ENCODE measurements around the gene RAI2. TPM values are rescaled to one million over a fixed set of nuclear protein-coding genes. Genes with fewer than 3 reads are reported as not detected.

Gene RAI2
- total RNA-seq, 1 donor from 2014 or later = 1.8 TPM

DNA sequence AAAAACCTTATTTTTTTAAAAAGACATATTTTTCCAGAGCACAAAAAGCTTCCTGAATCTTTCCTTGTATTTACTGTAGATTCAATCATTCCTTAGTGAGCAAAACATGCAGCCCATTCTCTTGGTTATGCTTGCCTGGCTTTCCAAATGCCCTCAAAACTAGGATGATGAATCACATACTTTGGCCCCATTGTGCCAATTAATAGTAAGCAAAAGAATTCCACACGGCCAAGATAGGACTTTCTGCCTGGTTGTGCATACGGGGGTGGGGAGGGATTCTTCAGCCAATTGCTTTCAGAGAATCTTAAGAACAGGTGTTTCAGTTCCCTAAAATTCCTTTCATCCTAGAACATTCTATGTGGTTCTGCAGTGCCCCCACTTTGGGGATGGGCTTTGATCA lies 7.0 kb downstream of the RAI2 start:
- Mint-ChIP-seq H3K27ac (no peak overlapping the region), H3K36me3 (no peaks in the 10 kb centered on the region), H3K9me3 (peaks cover 11% of the 10 kb centered on the region), H3K27me3 (ENCODE audit: low read depth) (peaks cover 74% of the 10 kb centered on the region), H3K4me1 (peaks cover under 1% of the 10 kb centered on the region), H3K4me3 (no peak overlapping the region)
- TF ChIP-seq, protein P1, sequence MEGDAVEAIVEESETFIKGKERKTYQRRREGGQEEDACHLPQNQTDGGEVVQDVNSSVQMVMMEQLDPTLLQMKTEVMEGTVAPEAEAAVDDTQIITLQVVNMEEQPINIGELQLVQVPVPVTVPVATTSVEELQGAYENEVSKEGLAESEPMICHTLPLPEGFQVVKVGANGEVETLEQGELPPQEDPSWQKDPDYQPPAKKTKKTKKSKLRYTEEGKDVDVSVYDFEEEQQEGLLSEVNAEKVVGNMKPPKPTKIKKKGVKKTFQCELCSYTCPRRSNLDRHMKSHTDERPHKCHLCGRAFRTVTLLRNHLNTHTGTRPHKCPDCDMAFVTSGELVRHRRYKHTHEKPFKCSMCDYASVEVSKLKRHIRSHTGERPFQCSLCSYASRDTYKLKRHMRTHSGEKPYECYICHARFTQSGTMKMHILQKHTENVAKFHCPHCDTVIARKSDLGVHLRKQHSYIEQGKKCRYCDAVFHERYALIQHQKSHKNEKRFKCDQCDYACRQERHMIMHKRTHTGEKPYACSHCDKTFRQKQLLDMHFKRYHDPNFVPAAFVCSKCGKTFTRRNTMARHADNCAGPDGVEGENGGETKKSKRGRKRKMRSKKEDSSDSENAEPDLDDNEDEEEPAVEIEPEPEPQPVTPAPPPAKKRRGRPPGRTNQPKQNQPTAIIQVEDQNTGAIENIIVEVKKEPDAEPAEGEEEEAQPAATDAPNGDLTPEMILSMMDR (IDR thresholded peaks at IDR 0.05; ENCODE audit: unreplicated experiment) = no peak
- DNase-seq (ENCODE audit: low spot score in 2 of 2, unreplicated experiment in 2 of 2) = no peak

GRCh38 chrX:17851874-17852273 lies 9.2 kb downstream of the RAI2 start:
- peaks cover 56% of the 10 kb centered on the region for H3K27me3 Mint-ChIP-seq (ENCODE audit: low read depth)
- H3K36me3 Mint-ChIP-seq = no peaks in the 10 kb centered on the region
- peaks cover 21% of the 10 kb centered on the region for H3K9me3 Mint-ChIP-seq
- no peak overlapping the region for H3K27ac Mint-ChIP-seq
- no peaks in the 10 kb centered on the region for H3K4me1 Mint-ChIP-seq
- no peak overlapping the region for H3K4me3 Mint-ChIP-seq
- no peak for DNase-seq (ENCODE audit: low spot score in 2 of 2, unreplicated experiment in 2 of 2)
- TF ChIP-seq, protein P1 (IDR thresholded peaks at IDR 0.05; ENCODE audit: unreplicated experiment) = no peak

GRCh38 chrX:17848545-17849265 lies 12.4 kb downstream of the RAI2 start:
- TF ChIP-seq, protein P1 (IDR thresholded peaks at IDR 0.05; ENCODE audit: unreplicated experiment) = no peak
- H3K9me3 Mint-ChIP-seq = peaks cover 27% of the 10 kb centered on the region
- no peaks in the 10 kb centered on the region for H3K36me3 Mint-ChIP-seq
- no peak for DNase-seq (ENCODE audit: low spot score in 2 of 2, unreplicated experiment in 2 of 2)
- no peak overlapping the region for H3K27ac Mint-ChIP-seq
- H3K27me3 Mint-ChIP-seq (ENCODE audit: low read depth) = peaks cover 40% of the 10 kb centered on the region
- H3K4me3 Mint-ChIP-seq = no peak overlapping the region
- no peaks in the 10 kb centered on the region for H3K4me1 Mint-ChIP-seq

GRCh38 chrX:17846045-17846444 lies 15.1 kb downstream of the RAI2 start:
- no peak overlapping the region for H3K27ac Mint-ChIP-seq
- no peak for DNase-seq (ENCODE audit: low spot score in 2 of 2, unreplicated experiment in 2 of 2)
- no peak overlapping the region for H3K4me3 Mint-ChIP-seq
- no peaks in the 10 kb centered on the region for H3K4me1 Mint-ChIP-seq
- H3K9me3 Mint-ChIP-seq = peaks cover 21% of the 10 kb centered on the region
- TF ChIP-seq, protein P1 (IDR thresholded peaks at IDR 0.05; ENCODE audit: unreplicated experiment) = no peak
- peaks cover 38% of the 10 kb centered on the region for H3K27me3 Mint-ChIP-seq (ENCODE audit: low read depth)
- H3K36me3 Mint-ChIP-seq = no peaks in the 10 kb centered on the region

DNA sequence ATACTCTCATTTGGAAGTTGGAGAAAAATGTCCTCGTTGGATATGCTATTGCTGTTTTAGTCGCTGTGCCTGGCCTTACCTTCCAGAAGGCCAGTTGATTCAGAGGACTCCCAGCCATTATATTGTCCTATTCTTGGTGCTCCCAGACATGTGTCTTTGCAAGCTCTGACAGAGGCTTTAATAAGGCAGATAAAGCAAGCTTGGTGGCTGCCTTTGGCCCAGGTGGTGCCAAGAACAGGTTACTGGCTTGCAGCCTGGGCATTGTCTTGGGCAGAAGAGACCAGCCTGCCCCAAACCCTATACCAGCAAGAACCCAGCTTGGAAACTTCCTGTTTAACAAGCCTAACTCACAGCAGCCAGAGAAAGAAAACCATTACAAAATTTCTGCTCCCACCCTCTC lies 16.9 kb downstream of the RAI2 start:
- Mint-ChIP-seq H3K27ac (no peak overlapping the region), H3K4me1 (no peaks in the 10 kb centered on the region), H3K9me3 (peaks cover 15% of the 10 kb centered on the region), H3K27me3 (ENCODE audit: low read depth) (peaks cover 44% of the 10 kb centered on the region), H3K36me3 (no peaks in the 10 kb centered on the region), H3K4me3 (no peak overlapping the region)
- TF ChIP-seq, protein P1 (IDR thresholded peaks at IDR 0.05; ENCODE audit: unreplicated experiment) = no peak
- no peak for DNase-seq (ENCODE audit: low spot score in 2 of 2, unreplicated experiment in 2 of 2)
